H9 (cell line): ENCODE data around the gene IL16. TPM values are rescaled to one million over a fixed set of nuclear protein-coding genes. Genes with fewer than 3 reads are reported as not detected.

Source experiments
- DNase-seq: peaks from one replicate; pipeline ENCODE4 v3.0.0-alpha.2; 2017
- H2AFZ ChIP-seq: one replicate; pipeline ENCODE4 v1.6.1; 2013; ENCODE audit warnings: mild to moderate bottlenecking, low read length, control low read depth, moderate library complexity
- H2AK5ac ChIP-seq: 2 replicates; pipeline ENCODE4 v1.6.1; 2013; ENCODE audit warnings: low read length, control low read depth, mixed read lengths; ENCODE audit not compliant: insufficient read length
- H2BK120ac ChIP-seq: one replicate; pipeline ENCODE4 v1.6.1; 2013; ENCODE audit warnings: low read depth, mild to moderate bottlenecking, low read length, control low read depth, inconsistent platforms; ENCODE audit not compliant: poor library complexity, severe bottlenecking
- H2BK12ac ChIP-seq: 2 replicates; pipeline ENCODE4 v1.6.1; 2013; ENCODE audit warnings: low read length, control low read depth, mixed read lengths, low read depth; ENCODE audit not compliant: insufficient read length
- H2BK15ac ChIP-seq: 2 replicates; pipeline ENCODE4 v1.6.1; 2013; ENCODE audit warnings: low read depth, low read length, control low read depth
- H2BK20ac ChIP-seq: one replicate; pipeline ENCODE4 v1.6.1; 2013; ENCODE audit warnings: low read depth, mild to moderate bottlenecking, low read length, control low read depth, inconsistent platforms; ENCODE audit not compliant: poor library complexity, severe bottlenecking
- H2BK5ac ChIP-seq: 2 replicates; pipeline ENCODE4 v1.6.1; 2013; ENCODE audit warnings: low read length, control low read depth, mixed read lengths; ENCODE audit not compliant: insufficient read length
- H3K14ac ChIP-seq: 2 replicates; pipeline ENCODE4 v1.6.1; 2013; ENCODE audit warnings: low read length, control low read depth; ENCODE audit not compliant: insufficient read depth
- H3K18ac ChIP-seq: 2 replicates; pipeline ENCODE4 v1.6.1; 2013; ENCODE audit warnings: low read depth, mild to moderate bottlenecking, mixed read lengths, low read length, control low read depth; ENCODE audit not compliant: insufficient read length
- H3K23ac ChIP-seq: 2 replicates; pipeline ENCODE4 v1.6.1; 2013; ENCODE audit warnings: low read length, control low read depth, mixed read lengths, low read depth; ENCODE audit not compliant: insufficient read length
- H3K23me2 ChIP-seq: 2 replicates; pipeline ENCODE4 v1.6.1; 2013; ENCODE audit warnings: low read depth, mild to moderate bottlenecking, mixed read lengths, low read length, control low read depth; ENCODE audit not compliant: insufficient read length, poor library complexity, severe bottlenecking
- H3K27ac ChIP-seq: 2 replicates; pipeline ENCODE4 v1.5.1; 2013; ENCODE audit warnings: low read length, control low read depth, mixed read lengths, low read depth; ENCODE audit not compliant: insufficient read length
- H3K27me3 ChIP-seq: 2 replicates; pipeline ENCODE4 v1.6.1; 2013; ENCODE audit warnings: low read length, control low read depth, inconsistent platforms; ENCODE audit not compliant: insufficient read depth
- H3K4ac ChIP-seq: 2 replicates; pipeline ENCODE4 v1.6.1; 2013; ENCODE audit warnings: low read depth, mild to moderate bottlenecking, control low read depth, inconsistent platforms, low read length, moderate library complexity
- H3K4me1 ChIP-seq: 2 replicates; pipeline ENCODE4 v1.6.1; 2013; ENCODE audit warnings: low read length, control low read depth, inconsistent platforms; ENCODE audit not compliant: insufficient read depth
- H3K4me2 ChIP-seq: 2 replicates; pipeline ENCODE4 v1.6.1; 2013; ENCODE audit warnings: low read length, control low read depth, mixed read lengths; ENCODE audit not compliant: insufficient read length, insufficient read depth
- H3K56ac ChIP-seq: 2 replicates; pipeline ENCODE4 v1.6.1; 2013; ENCODE audit warnings: low read depth, mild to moderate bottlenecking, mixed read lengths, low read length, control low read depth; ENCODE audit not compliant: insufficient read length
- H3K79me1 ChIP-seq: 2 replicates; pipeline ENCODE4 v1.6.1; 2013; ENCODE audit warnings: low read depth, mild to moderate bottlenecking, moderate library complexity, low read length, control low read depth, inconsistent platforms; ENCODE audit not compliant: insufficient read depth, poor library complexity, severe bottlenecking
- H3K79me2 ChIP-seq: 2 replicates; pipeline ENCODE4 v1.6.1; 2013; ENCODE audit warnings: low read length, control low read depth, inconsistent platforms; ENCODE audit not compliant: insufficient read depth
- H3K9ac ChIP-seq: 2 replicates; pipeline ENCODE4 v1.6.1; 2013; ENCODE audit warnings: low read length, control low read depth, mixed read lengths; ENCODE audit not compliant: insufficient read length; ENCODE audit errors: extremely low read depth
- H3K9me3 ChIP-seq: one replicate; pipeline ENCODE4 v1.6.1; 2013; ENCODE audit warnings: low read depth, low read length, inconsistent platforms; ENCODE audit not compliant: control insufficient read depth
- H3T11ph ChIP-seq: one replicate; pipeline ENCODE4 v1.6.1; 2013; ENCODE audit warnings: mild to moderate bottlenecking, low read length, control low read depth, inconsistent platforms
- H4K20me1 ChIP-seq: one replicate; pipeline ENCODE4 v1.6.1; 2013; ENCODE audit not compliant: control insufficient read depth, insufficient read length, insufficient read depth
- H4K5ac ChIP-seq: 2 replicates; pipeline ENCODE4 v1.6.1; 2013; ENCODE audit warnings: low read depth, mild to moderate bottlenecking, mixed read lengths, low read length, control low read depth; ENCODE audit not compliant: insufficient read length
- H4K8ac ChIP-seq: replicated peaks from 2 replicates; pipeline ENCODE4 v1.6.1; 2013; ENCODE audit warnings: low read length, control low read depth, mixed read lengths, low read depth; ENCODE audit not compliant: insufficient read length
- H4K91ac ChIP-seq: 2 replicates; pipeline ENCODE4 v1.6.1; 2013; ENCODE audit warnings: low read depth, mild to moderate bottlenecking, moderate library complexity, mixed read lengths, low read length, control low read depth; ENCODE audit not compliant: insufficient read length
- H3K27ac Mint-ChIP-seq, 3 experiments: 2 replicates in 2 of 3; 3 replicates in 1 of 3; pipeline ENCODE4 v1.8.0; 2020 to 2021; ENCODE audit warnings: mixed read lengths in 3 of 3, mild to moderate bottlenecking in 1 of 3, moderate library complexity in 1 of 3
- H3K27me3 Mint-ChIP-seq: 2 replicates; pipeline ENCODE4 v1.8.0; 2021; ENCODE audit warnings: low read depth, mild to moderate bottlenecking, moderate library complexity, mixed read lengths
- H3K36me3 Mint-ChIP-seq, 3 experiments: 2 replicates in 2 of 3; 3 replicates in 1 of 3; pipeline ENCODE4 v1.8.0; 2020 to 2021; ENCODE audit warnings: low read depth in 3 of 3, mixed read lengths in 3 of 3; ENCODE audit not compliant: insufficient read depth in 1 of 3
- H3K4me1 Mint-ChIP-seq, 2 experiments: 2 replicates each; pipeline ENCODE4 v1.8.0; 2020; ENCODE audit warnings: mixed read lengths in 2 of 2
- H3K4me3 Mint-ChIP-seq, 2 experiments: 2 replicates in 1 of 2; 3 replicates in 1 of 2; pipeline ENCODE4 v1.8.0; 2020 to 2021; ENCODE audit warnings: mild to moderate bottlenecking in 2 of 2, mixed read lengths in 2 of 2, moderate library complexity in 1 of 2
- H3K9me3 Mint-ChIP-seq, 2 experiments: 2 replicates in 1 of 2; 3 replicates in 1 of 2; pipeline ENCODE4 v1.8.0; 2020; ENCODE audit warnings: mild to moderate bottlenecking in 2 of 2, mixed read lengths in 2 of 2, moderate library complexity in 1 of 2
- WGBS: extraction: QIAGEN DNeasy Blood & Tissue Kit; methylation state at CpG from one replicate; pipeline ENCODE4 v1.1.7; 2013; ENCODE audit warnings: missing lambda C conversion rate, low lambda C conversion rate, mixed read lengths; ENCODE audit not compliant: insufficient read length; ENCODE audit errors: extremely low coverage; 5-methylcytosine and 5-hydroxymethylcytosine counted together
- total RNA-seq: library from RNA; stranded (reverse); gene quantifications from 2 replicates; pipeline ENCODE4 v1.2.1, GENCODE V29; 2021
- TF ChIP-seq, protein P1 (sequence below): fragments of 200-600 bp; sonication (generic); conservative IDR thresholded peaks from 3 replicates; pipeline ENCODE4 v1.8.0; 2021; ENCODE audit warnings: antibody characterized with exemption, mild to moderate bottlenecking

Gene IL16
- total RNA-seq, 1 experiment from 2014 or later: 0.28 TPM

DNA sequence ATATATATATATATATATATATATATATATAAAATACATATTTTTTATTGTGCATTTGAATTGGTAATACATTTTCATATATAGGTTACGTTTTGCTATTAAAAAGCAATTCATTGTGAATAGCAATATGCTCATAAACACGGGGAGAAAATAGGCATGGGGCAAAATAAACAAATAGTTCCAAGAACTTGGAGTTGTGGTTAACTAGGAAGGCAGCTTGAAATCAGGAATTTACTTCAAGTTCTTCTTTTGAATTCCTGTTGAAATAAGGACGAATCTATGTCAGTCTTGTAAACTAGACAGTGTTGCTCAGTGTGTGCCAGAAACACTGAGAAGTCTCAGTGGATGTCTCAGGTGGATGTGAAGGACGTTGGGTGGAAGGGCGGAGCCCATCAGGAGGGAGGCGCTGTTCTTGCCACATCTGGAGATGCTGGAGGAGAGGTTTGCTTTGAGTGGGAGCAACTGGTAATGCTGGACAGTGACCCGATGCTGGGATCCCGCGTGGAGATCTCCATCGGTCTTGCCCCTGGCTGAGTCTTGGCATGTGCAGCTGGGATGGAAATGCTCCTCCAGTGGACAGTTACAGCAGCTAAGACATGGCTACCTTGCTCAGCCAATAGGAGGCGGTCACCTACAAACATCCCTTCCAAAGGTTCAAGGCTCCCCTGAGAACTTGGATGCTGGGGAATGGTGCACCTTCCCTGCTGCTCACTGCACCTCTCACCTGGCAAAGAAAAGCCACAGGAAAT lies 2.5 kb downstream of the IL16 start:
- TF ChIP-seq, protein P1, sequence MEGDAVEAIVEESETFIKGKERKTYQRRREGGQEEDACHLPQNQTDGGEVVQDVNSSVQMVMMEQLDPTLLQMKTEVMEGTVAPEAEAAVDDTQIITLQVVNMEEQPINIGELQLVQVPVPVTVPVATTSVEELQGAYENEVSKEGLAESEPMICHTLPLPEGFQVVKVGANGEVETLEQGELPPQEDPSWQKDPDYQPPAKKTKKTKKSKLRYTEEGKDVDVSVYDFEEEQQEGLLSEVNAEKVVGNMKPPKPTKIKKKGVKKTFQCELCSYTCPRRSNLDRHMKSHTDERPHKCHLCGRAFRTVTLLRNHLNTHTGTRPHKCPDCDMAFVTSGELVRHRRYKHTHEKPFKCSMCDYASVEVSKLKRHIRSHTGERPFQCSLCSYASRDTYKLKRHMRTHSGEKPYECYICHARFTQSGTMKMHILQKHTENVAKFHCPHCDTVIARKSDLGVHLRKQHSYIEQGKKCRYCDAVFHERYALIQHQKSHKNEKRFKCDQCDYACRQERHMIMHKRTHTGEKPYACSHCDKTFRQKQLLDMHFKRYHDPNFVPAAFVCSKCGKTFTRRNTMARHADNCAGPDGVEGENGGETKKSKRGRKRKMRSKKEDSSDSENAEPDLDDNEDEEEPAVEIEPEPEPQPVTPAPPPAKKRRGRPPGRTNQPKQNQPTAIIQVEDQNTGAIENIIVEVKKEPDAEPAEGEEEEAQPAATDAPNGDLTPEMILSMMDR: peak; percentile 36; the same call in 2 of the 3 replicates

More for the DNA sequence above, 2.5 kb downstream of the IL16 start:
- Histone ChIP-seq H3K9me3 (no peaks in the 10 kb centered on the region), H3T11ph (no peak overlapping the region), H2AK5ac (no peak overlapping the region), H3K9ac (no peak overlapping the region), H3K27me3 (no peaks in the 10 kb centered on the region), H3K79me1 (no peaks in the 10 kb centered on the region), H2BK15ac (no peak overlapping the region), H3K23ac (no peak overlapping the region), H2AFZ (no peak overlapping the region), H3K4ac (no peak overlapping the region), H2BK12ac (no peak overlapping the region), H3K18ac (no peak overlapping the region), H3K14ac (no peak overlapping the region), H3K4me2 (no peak overlapping the region), H4K5ac (no peak overlapping the region), H3K79me2 (no peaks in the 10 kb centered on the region; the same call in 1 of the 2 replicates), H3K23me2 (no peaks in the 10 kb centered on the region), H4K91ac (no peak overlapping the region), H4K20me1 (no peaks in the 10 kb centered on the region), H2BK120ac (no peak overlapping the region), H4K8ac (no peak overlapping the region), H2BK20ac (no peak overlapping the region), H3K4me1 (no peaks in the 10 kb centered on the region), H3K56ac (no peak overlapping the region), H3K27ac (no peak overlapping the region), H2BK5ac (no peak overlapping the region)
- Mint-ChIP-seq H3K27ac (no peak overlapping the region; a peak in 1 of 7 replicates), H3K27me3 (peaks cover 7% of the 10 kb centered on the region), H3K4me3 (no peak overlapping the region), H3K36me3 (no peaks in the 10 kb centered on the region), H3K9me3 (no peaks in the 10 kb centered on the region), H3K4me1 (peaks cover 13 to 25% of the 10 kb centered on the region in 2 experiments; a peak in 3 of 4 replicates)
- no peak for DNase-seq
- WGBS: no CpG with 5 or more reads among the region's 11 CpGs
